Measurements from ENCODE around the gene LRP5. TPM values are rescaled to one million over a fixed set of nuclear protein-coding genes. Genes with fewer than 3 reads are reported as not detected.
"Not testable (repeated sequence)": the region's sequence is repeated elsewhere in the genome, so short reads cannot be mapped to it uniquely, and the experiment has no call there.

LRP5 gene
- total RNA-seq, 3 donors from 2014 or later, result 7.7 to 8.5 (median 7.9) TPM

DNA sequence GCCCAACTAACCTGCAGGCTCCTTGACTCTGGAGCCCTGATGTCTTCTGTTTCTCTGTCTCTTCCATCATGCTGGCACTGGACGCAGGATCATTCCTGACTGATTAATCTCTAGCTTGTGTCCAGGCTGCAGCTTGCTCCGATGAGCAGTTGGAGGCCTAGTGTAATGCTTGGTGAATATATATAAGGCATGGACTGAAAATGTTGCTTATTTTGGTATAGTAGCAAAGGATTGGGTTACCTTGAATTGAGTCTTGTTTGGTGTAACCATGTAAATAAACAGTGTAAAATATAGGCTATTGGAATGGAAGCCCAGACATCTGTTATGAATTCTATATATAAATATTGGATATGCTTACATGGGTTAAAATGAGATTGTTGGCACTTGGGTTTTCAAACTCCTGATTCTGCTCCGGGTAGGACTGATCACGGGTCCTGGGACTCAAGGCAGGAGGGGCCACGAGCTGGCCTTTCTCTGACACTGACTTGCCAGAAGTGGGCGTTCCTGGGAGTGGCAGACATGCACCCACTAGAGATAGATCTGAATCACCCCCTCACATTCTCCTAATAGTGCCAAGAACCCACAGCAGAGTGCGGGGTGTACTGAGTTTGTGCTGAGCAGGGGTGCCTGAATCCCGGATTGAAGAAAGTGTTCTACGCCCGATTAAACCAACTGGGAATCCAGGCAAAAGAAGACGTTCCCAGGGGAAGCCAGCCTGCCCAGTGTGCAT, 25.8 kb downstream of the LRP5 start:
- ATAC-seq, result no peak
- no peaks in the 10 kb centered on the region for H3K36me3 Mint-ChIP-seq (ENCODE audit: insufficient read depth)
- H3K4me1 Mint-ChIP-seq (ENCODE audit: low read depth), result peaks cover 41% of the 10 kb centered on the region
- H3K27me3 Mint-ChIP-seq (ENCODE audit: low read depth), result no peaks in the 10 kb centered on the region
- H3K9me3 Mint-ChIP-seq, result no peaks in the 10 kb centered on the region
- H3K4me3 Mint-ChIP-seq, result no peak overlapping the region
- DNase-seq, result no peak

DNA sequence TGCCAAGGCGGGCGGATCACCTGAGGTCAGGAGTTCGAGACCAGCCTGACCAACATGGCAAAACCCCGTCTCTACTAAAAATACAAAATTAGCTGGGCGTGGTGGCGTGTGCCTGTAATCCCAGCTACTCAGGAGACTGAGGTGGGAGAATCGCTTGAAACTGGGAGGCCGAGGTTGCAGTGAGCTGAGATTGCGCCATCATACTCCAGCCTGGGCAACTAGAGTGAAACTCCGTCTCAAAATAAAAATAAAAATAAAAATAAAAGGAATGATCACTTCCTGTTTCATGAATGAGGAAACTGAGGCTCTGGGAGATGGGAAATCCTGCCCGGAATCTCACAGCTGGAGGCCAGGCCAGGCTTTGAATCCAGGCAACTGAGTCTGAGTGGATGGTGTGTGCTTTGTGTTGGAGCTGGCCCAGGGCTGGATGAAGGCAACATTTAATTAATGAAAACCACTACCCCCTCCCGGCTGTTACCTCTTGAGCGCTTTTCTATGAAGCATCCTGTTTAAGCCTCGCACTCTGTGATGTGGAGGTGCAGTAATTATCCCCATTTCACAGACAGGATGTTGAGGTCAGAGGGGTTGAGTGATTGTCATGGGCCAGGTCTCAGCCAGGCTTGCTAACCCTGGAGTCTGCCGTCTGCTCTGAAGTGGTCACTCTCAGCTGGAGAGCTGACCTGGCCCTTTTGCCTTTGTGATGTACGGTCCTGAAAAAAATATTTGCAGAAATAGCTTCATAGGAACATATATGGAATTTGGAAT, 27.8 kb downstream of the LRP5 start:
- Mint-ChIP-seq H3K9me3 (no peaks in the 10 kb centered on the region), H3K4me3 (no peak overlapping the region), H3K4me1 (ENCODE audit: low read depth) (peaks cover 41% of the 10 kb centered on the region), H3K36me3 (ENCODE audit: insufficient read depth) (no peaks in the 10 kb centered on the region), H3K27me3 (ENCODE audit: low read depth) (no peaks in the 10 kb centered on the region)
- DNase-seq, result no peak
- ATAC-seq, result peak; percentile 46 to 57

DNA sequence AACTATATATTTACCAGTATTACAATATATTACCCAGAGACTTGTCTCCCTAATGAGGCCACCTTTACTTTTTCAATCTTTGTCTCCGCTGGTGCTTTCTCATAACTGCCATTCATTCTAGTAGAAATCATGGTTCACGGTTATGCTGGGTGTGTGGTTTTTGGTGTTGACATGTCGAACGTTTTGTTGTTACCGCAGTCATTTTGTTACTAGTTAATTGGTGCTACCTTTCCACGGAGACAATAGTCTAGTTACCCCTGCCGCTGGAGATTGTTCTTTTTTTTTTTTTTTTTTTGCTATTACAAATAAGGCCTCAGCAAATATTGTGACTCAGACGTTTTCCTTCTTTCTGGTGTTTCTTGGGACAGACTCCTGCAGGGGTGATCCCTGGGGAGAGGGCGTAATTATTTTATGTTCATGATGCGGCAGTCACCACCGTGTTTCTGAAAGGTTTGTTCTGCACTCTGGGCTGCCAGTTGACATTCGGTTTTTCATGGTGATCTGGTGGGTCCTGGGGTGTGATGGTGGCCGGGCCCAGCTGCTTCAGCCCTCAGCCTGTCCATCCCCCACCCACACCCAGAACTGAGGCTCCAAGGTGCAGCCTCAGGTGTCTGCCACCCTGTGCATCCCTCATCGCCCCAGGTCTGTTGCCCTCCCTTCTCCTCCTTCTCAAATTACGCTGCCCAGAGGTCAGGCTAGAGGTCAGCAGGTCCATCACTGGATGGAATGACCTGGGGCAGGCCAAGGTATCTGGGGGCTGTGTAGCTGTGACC, 28.6 kb downstream of the LRP5 start:
- Mint-ChIP-seq H3K4me3 (no peak overlapping the region), H3K4me1 (ENCODE audit: low read depth) (peaks cover 36% of the 10 kb centered on the region), H3K36me3 (ENCODE audit: insufficient read depth) (no peaks in the 10 kb centered on the region), H3K27me3 (ENCODE audit: low read depth) (no peaks in the 10 kb centered on the region), H3K9me3 (no peaks in the 10 kb centered on the region)
- ATAC-seq (peak; percentile 41 to 65), DNase-seq (no peak)

DNA sequence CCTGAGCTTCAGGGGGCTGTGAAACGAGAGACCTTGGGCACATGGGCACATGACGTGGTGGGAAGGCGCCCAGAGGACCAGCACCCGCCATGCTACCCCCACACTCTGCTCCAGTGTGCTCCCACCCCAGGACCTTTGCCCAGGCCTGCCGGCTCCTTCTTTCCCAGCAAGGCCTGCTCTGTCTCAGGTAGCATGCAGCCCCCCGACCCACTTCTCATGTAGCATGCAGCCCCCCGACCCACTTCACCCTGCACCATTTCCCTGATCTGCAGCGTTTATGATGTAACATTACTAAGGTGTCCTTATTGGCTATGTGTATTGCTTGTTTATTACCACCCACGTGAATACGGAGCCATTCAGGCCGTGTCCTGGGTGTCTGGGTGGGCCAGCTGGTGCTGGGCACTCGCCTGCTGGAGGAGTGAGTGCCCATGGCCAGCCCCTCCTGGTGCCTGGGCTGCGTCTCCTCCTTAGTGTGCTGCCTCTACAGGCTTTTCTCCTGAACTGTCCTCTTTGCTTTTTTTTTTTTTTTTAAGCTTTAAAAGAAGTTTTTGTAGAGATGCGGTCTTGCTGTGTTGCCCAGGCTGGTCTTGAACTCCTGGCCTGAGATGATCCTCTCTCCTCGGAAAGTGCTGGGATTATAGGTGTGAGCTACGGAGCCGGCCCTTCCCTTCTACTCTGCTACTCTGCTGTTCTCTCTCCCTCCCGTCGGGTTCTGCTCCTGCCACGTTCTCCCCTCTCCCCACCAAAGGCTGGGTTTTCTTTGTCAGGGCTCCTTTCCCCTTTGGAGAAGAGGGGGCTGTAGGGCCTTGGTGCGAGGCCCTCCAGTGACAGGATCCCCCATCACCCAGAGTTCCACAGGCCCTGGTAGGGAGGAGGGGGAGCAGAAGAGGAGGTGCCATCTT, 29.4 kb downstream of the LRP5 start:
- Mint-ChIP-seq H3K27me3 (ENCODE audit: low read depth) (no peaks in the 10 kb centered on the region), H3K4me3 (no peak overlapping the region), H3K9me3 (no peaks in the 10 kb centered on the region), H3K36me3 (ENCODE audit: insufficient read depth) (no peaks in the 10 kb centered on the region), H3K4me1 (ENCODE audit: low read depth) (peaks cover 33% of the 10 kb centered on the region)
- DNase-seq, result no peak
- ATAC-seq, result no peak

DNA sequence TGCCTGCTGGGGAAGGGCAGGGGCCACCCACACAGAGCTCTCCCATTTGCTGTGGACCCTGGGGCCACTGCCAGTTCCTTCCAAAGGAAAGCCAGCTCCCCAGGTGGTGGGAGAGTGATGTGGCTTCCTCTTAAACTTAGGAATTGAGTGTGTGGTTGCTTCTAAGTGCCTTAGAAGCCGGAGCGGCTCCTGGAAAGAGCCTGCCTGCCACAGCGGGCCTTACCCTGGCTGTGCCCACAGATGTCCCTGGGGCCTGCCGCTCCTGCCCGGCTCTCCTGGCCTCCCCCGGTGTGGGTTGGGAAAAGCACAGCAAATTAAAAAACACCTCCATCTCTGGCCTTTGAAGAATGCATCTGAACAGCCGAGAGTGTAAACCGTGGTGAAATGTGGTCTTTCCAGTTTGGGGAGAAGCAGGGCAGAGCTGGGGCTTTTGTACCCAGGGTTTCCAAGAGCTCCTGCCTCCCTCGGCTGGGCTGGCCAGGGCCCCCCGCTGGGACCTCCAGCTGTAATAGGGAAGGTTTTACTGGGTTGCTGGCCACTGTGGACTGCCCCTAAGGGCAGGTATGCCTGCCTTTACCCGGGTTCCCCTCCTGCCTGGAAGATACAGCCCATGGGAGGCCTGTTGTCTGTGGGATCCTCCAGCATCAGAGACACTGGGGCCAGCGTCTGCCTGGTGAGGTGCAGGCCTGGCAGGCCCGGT, 30.2 kb downstream of the LRP5 start:
- no peaks in the 10 kb centered on the region for H3K36me3 Mint-ChIP-seq (ENCODE audit: insufficient read depth)
- no peak for ATAC-seq

DNA sequence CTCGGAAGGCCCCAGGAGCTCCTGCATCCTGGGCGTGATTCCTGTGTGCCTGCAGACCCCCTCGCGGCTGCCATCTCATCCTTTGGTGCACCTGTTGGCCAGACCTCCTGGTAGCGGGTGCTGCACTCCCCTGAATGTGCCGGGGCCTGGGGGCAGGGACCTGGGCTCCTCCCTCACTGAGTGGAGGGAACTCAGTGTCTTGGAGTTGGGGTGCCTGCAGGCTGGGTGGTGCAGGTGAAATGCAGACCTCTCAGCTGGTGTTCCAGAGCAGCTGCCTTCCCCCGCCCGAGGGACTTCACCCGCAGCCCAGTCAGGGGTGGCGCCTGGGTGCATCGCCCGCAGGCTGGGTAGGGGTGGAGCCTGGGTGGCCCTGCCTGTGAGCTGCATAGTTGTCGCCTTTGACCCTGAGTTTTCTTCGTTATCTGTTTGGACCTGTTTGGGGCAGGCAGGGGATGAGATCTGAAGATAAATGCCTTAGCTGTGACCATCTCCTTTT, 31.4 kb downstream of the LRP5 start:
- DNase-seq (no peak), ATAC-seq (no peak)
- H3K4me1 Mint-ChIP-seq (ENCODE audit: low read depth), result peaks cover 20% of the 10 kb centered on the region
- no peak overlapping the region for H3K4me3 Mint-ChIP-seq
- no peaks in the 10 kb centered on the region for H3K36me3 Mint-ChIP-seq (ENCODE audit: insufficient read depth)
- no peaks in the 10 kb centered on the region for H3K27me3 Mint-ChIP-seq (ENCODE audit: low read depth)
- H3K9me3 Mint-ChIP-seq, result no peaks in the 10 kb centered on the region

More for the DNA sequence above, 30.2 kb downstream of the LRP5 start:
- Mint-ChIP-seq H3K4me1 (ENCODE audit: low read depth) (peaks cover 26% of the 10 kb centered on the region), H3K27me3 (ENCODE audit: low read depth) (no peaks in the 10 kb centered on the region), H3K4me3 (no peak overlapping the region), H3K9me3 (no peaks in the 10 kb centered on the region)
- no peak for DNase-seq

DNA sequence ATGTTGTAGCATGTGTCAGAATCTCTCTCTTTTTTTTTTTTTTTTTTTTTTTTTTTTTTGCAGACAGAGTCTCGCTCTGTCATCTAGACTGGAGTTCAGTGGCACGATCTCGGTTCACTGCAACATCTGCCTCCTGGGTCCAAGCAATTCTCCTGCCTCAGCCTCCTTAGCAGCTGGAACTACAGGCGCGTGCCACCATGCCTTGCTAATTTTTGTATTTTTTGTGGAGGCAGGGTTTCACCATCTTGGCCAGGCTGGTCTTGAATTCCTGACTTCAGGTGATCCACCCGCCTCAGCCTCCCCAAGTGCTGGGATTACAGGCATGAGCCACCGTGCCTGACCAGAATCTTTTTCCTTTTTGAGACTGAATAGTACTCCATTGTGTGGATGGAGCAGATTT, 32.4 kb downstream of the LRP5 start:
- H3K27me3 Mint-ChIP-seq (ENCODE audit: low read depth); H3K4me3 Mint-ChIP-seq; H3K9me3 Mint-ChIP-seq; DNase-seq; H3K36me3 Mint-ChIP-seq (ENCODE audit: insufficient read depth); ATAC-seq: not testable (repeated sequence)
- H3K4me1 Mint-ChIP-seq (ENCODE audit: low read depth), result peaks cover 16% of the 10 kb centered on the region

DNA sequence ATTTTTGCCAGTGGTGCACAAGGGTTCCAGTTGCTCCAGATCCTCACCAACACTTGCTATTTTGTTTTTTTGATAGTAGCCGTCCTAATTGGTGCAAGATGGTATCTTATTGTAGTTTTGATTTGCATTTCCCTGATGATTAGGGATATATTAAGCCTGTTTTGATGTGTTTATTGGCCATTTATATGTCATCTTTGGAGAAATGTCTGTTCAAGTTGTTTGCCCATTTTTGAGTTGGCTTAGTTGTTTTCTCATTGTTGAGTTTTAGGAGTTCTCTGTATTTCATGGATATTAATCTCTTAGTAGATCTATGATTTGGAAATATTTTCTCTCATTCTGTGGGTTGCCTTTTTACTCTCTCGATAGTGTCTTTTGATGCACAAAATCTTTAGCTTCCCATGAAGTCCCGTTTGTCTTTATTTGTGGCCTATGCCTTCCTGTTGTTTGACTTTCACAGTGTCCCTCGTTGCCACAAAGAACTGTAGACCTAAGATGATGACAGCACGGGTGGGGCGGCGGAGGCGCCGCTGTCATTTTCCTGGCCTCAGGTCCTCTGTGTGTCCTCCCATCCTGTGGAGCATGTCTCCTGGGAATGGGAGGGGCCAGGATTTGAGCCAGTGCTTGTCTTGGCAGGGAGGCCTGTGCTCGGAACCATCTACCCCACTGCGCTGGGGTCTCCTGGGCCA, 33.5 kb downstream of the LRP5 start:
- peaks cover 8% of the 10 kb centered on the region for H3K4me1 Mint-ChIP-seq (ENCODE audit: low read depth)
- no peaks in the 10 kb centered on the region for H3K36me3 Mint-ChIP-seq (ENCODE audit: insufficient read depth)
- no peak for ATAC-seq
- no peak for DNase-seq
- H3K4me3 Mint-ChIP-seq, result no peak overlapping the region
- no peaks in the 10 kb centered on the region for H3K27me3 Mint-ChIP-seq (ENCODE audit: low read depth)
- H3K9me3 Mint-ChIP-seq, result no peaks in the 10 kb centered on the region

DNA sequence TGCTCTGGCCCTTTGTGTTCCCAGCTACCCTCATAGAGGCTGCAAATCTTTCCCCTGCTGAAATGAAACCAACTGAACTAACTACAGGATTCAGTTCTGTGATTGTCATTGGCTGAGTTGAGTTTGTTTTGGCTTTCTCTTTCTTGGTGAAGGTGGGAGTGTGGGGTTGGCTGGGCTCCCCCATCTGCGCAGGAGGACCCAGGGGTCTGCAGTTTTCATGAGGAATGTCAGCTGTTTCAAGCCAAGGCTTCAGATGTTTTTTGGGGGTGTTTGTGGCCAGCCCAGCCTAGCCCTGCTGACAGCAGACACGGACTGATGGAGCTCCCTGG, 34.0 kb downstream of the LRP5 start:
- no peaks in the 10 kb centered on the region for H3K36me3 Mint-ChIP-seq (ENCODE audit: insufficient read depth)

DNA sequence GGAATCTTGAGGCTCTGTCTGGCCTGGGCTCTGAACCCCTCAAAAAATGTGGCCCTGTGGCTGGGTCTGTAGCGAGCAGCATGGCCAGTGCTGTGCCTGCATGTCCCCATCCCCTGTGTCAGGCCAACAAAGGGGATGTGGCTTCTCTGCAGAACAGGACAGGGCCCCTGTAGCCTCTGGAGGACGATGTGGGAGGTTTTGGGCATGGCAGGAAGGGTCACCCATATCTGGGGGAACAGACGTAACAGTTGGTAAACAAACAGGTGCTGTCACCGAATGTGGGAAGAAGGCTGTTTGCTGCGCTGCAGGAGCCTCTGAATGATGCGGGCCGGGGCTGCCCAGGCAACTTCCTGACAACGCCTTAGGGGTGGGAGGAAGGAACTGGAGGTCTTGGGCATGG, 35.0 kb downstream of the LRP5 start:
- Mint-ChIP-seq H3K36me3 (ENCODE audit: insufficient read depth) (no peaks in the 10 kb centered on the region), H3K9me3 (no peaks in the 10 kb centered on the region), H3K27me3 (ENCODE audit: low read depth) (no peaks in the 10 kb centered on the region), H3K4me1 (ENCODE audit: low read depth) (peaks cover 1% of the 10 kb centered on the region), H3K4me3 (no peak overlapping the region)
- DNase-seq, result no peak
- no peak for ATAC-seq

More for the DNA sequence above, 34.0 kb downstream of the LRP5 start:
- H3K4me3 Mint-ChIP-seq, result no peak overlapping the region
- H3K4me1 Mint-ChIP-seq (ENCODE audit: low read depth), result peaks cover 4% of the 10 kb centered on the region
- DNase-seq, result no peak
- ATAC-seq, result no peak
- no peaks in the 10 kb centered on the region for H3K27me3 Mint-ChIP-seq (ENCODE audit: low read depth)
- no peaks in the 10 kb centered on the region for H3K9me3 Mint-ChIP-seq

DNA sequence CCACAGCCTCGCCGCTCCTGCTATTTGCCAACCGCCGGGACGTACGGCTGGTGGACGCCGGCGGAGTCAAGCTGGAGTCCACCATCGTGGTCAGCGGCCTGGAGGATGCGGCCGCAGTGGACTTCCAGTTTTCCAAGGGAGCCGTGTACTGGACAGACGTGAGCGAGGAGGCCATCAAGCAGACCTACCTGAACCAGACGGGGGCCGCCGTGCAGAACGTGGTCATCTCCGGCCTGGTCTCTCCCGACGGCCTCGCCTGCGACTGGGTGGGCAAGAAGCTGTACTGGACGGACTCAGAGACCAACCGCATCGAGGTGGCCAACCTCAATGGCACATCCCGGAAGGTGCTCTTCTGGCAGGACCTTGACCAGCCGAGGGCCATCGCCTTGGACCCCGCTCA, 35.5 kb downstream of the LRP5 start:
- Mint-ChIP-seq H3K36me3 (ENCODE audit: insufficient read depth) (no peaks in the 10 kb centered on the region), H3K27me3 (ENCODE audit: low read depth) (no peaks in the 10 kb centered on the region), H3K9me3 (no peaks in the 10 kb centered on the region), H3K4me3 (no peak overlapping the region), H3K4me1 (ENCODE audit: low read depth) (peaks cover 1% of the 10 kb centered on the region)
- no peak for ATAC-seq
- no peak for DNase-seq

DNA sequence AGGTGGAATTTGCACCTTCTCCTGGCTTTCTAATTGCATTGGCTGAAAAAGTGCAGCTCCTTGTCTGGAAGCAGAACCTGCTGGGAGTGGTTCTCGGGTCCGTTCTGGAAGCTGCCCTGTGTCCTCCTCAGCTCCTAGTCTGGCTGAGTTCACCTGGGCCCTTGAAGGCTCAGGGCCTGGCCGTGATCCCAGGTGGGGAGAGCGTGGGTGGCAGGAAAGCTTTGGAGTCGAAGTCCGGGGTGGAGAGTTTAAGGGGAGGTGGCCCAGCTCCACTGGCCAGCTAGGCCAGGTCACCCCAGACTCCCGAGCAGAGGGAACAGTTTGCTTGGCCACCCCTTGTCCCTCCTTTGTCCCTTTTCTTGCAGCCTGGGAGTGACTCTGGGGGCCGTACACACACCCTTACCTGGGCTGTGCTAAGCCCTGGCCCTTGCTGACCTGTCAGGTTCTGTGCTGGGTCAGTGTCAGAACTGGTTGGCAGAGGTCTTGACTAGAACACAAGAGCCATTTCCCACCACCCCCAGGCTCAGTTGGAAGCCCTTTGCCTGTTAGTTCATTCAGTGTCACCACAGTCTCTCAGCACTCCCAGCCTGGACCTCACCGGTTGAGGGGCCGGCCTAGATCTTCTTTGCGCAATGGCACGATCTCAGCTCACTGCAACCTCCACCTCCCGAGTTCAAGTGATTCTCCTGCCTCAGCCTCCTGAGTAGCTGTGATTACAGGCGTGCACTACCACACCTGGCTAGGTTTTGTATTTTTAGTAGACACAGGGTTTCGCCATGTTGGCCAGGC, 37.3 kb downstream of the LRP5 start:
- H3K4me1 Mint-ChIP-seq (ENCODE audit: low read depth), result peaks cover 1% of the 10 kb centered on the region
- DNase-seq (no peak), ATAC-seq (no peak)
- no peaks in the 10 kb centered on the region for H3K36me3 Mint-ChIP-seq (ENCODE audit: insufficient read depth)
- no peaks in the 10 kb centered on the region for H3K27me3 Mint-ChIP-seq (ENCODE audit: low read depth)
- H3K9me3 Mint-ChIP-seq, result no peaks in the 10 kb centered on the region
- H3K4me3 Mint-ChIP-seq, result no peak overlapping the region
